Measurements from ENCODE around the gene KIRREL3.

DNA sequence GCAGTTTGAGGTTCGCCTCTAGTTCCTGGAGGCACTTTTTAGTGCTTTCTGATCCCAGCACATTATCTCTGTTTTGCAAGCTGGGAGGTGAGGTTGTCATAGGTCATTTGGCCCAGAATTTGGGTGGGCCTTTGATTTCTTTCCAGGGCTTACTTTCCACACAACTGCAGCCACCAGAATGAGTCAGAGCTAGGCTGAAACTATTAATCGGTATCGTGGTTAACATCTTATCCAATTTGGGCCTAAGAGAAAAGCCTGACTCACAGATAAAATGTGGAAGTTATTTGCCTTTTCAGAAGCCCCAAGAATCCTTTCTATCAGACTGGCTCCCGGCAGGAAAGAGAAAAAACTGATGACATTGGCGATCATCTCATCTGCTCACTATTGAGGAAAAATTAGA, 166.4 kb downstream of the KIRREL3 start:
- TF ChIP-seq POLR2AphosphoS5 (IDR thresholded peaks at IDR 0.05), result no peak
- TF ChIP-seq, protein P1, sequence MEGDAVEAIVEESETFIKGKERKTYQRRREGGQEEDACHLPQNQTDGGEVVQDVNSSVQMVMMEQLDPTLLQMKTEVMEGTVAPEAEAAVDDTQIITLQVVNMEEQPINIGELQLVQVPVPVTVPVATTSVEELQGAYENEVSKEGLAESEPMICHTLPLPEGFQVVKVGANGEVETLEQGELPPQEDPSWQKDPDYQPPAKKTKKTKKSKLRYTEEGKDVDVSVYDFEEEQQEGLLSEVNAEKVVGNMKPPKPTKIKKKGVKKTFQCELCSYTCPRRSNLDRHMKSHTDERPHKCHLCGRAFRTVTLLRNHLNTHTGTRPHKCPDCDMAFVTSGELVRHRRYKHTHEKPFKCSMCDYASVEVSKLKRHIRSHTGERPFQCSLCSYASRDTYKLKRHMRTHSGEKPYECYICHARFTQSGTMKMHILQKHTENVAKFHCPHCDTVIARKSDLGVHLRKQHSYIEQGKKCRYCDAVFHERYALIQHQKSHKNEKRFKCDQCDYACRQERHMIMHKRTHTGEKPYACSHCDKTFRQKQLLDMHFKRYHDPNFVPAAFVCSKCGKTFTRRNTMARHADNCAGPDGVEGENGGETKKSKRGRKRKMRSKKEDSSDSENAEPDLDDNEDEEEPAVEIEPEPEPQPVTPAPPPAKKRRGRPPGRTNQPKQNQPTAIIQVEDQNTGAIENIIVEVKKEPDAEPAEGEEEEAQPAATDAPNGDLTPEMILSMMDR (IDR thresholded peaks at IDR 0.05), result no peak
- TF ChIP-seq POLR2A (IDR thresholded peaks at IDR 0.05), result no peak
